ENCODE results near the gene CABP4.

The CABP4 gene

GRCh38 chr11:67436459-67437081, 18.6 kb upstream of the CABP4 start:
- peak; percentile 44 to 68 for DNase-seq

GRCh38 chr11:67437082-67437808, 17.9 kb upstream of the CABP4 start, which contains the start of gene PTPRCAP:
Gene PTPRCAP (minus strand): TSS chr11:67437682. CDS start chr11:67437619, 63 bp downstream.
- DNase-seq, result peak; percentile 85 to 92

GRCh38 chr11:67437809-67438157, 17.4 kb upstream of the CABP4 start:
- no peak for DNase-seq

GRCh38 chr11:67438158-67438902, 16.8 kb upstream of the CABP4 start:
- DNase-seq, result no peak

GRCh38 chr11:67439321-67440228, 15.6 kb upstream of the CABP4 start:
- peak; percentile 57 to 59 for DNase-seq

GRCh38 chr11:67440229-67441097, 14.7 kb upstream of the CABP4 start:
- no peak for DNase-seq

GRCh38 chr11:67441098-67441563, 14.0 kb upstream of the CABP4 start:
- no peak for DNase-seq

GRCh38 chr11:67441731-67442351, 13.3 kb upstream of the CABP4 start:
- no peak for DNase-seq

- no peak for DNase-seq
These were observed 12.4 kb upstream of the CABP4 start for GRCh38 chr11:67442504-67443404.

GRCh38 chr11:67445515-67445914, 9.6 kb upstream of the CABP4 start:
- no peak for DNase-seq

GRCh38 chr11:67448220-67448609, 6.9 kb upstream of the CABP4 start:
- DNase-seq, result no peak

- peak; percentile 31 to 38 for DNase-seq
These were observed 5.9 kb upstream of the CABP4 start for GRCh38 chr11:67449116-67449844.

- no peak for DNase-seq
These were observed 4.1 kb upstream of the CABP4 start for GRCh38 chr11:67450796-67451657.

GRCh38 chr11:67451658-67451976, 3.5 kb upstream of the CABP4 start:
- no peak for DNase-seq

GRCh38 chr11:67452141-67452952, 2.8 kb upstream of the CABP4 start, which contains the start of gene GPR152:
Gene GPR152 (minus strand): TSS chr11:67452729. CDS start chr11:67452724, 5 bp downstream.
- DNase-seq, result no peak

- no peak for DNase-seq
These were observed 1.1 kb upstream of the CABP4 start for GRCh38 chr11:67453816-67454732.
